ENCODE measurements around the gene MAMSTR.
A peak's percentile ranks its signal among the peaks of the same experiment; 100 is the strongest.
"Not testable (repeated sequence)": the region's sequence is repeated elsewhere in the genome, so short reads cannot be mapped to it uniquely, and the experiment has no call there.

MAMSTR gene

GRCh38 chr19:48685583-48685982, 33.9 kb downstream of the MAMSTR start:
- no peak for DNase-seq

GRCh38 chr19:48683349-48683748, 36.2 kb downstream of the MAMSTR start:
- no peak for DNase-seq

GRCh38 chr19:48681127-48681470, 38.4 kb downstream of the MAMSTR start:
- no peak for DNase-seq

GRCh38 chr19:48680436-48681126, 38.9 kb downstream of the MAMSTR start:
- DNase-seq = no peak

GRCh38 chr19:48680006-48680405, 39.5 kb downstream of the MAMSTR start:
- DNase-seq = not testable (repeated sequence)

- DNase-seq = no peak
Observed at GRCh38 chr19:48678201-48678600, 41.3 kb downstream of the MAMSTR start.

GRCh38 chr19:48676887-48677286, 42.6 kb downstream of the MAMSTR start:
- no peak for DNase-seq

- no peak for DNase-seq
Observed at GRCh38 chr19:48676487-48676886, 43.0 kb downstream of the MAMSTR start.

- DNase-seq = peak; percentile 60
Observed at GRCh38 chr19:48674921-48675824, 44.4 kb downstream of the MAMSTR start.

GRCh38 chr19:48674216-48674809, 45.2 kb downstream of the MAMSTR start:
- no peak for DNase-seq

- DNase-seq = no peak
Observed at GRCh38 chr19:48673436-48674100, 46.0 kb downstream of the MAMSTR start.

- no peak for DNase-seq
Observed at GRCh38 chr19:48672994-48673393, 46.5 kb downstream of the MAMSTR start, which contains the start of gene NTN5. Gene NTN5 (minus strand): TSS chr19:48673017. CDS start chr19:48670986, 2,031 bp downstream.

- no peak for DNase-seq
Observed at GRCh38 chr19:48671446-48671995, 48.0 kb downstream of the MAMSTR start.

GRCh38 chr19:48670699-48671445, 48.7 kb downstream of the MAMSTR start:
- no peak for DNase-seq

- DNase-seq = no peak
Observed at GRCh38 chr19:48669903-48670668, 49.4 kb downstream of the MAMSTR start.

GRCh38 chr19:48668761-48669160, 50.8 kb downstream of the MAMSTR start:
- no peak for DNase-seq

GRCh38 chr19:48668332-48668731, 51.2 kb downstream of the MAMSTR start:
- no peak for DNase-seq

GRCh38 chr19:48665786-48666185, 53.7 kb downstream of the MAMSTR start:
- no peak for DNase-seq

GRCh38 chr19:48664476-48664875, 55.0 kb downstream of the MAMSTR start:
- no peak for DNase-seq

GRCh38 chr19:48663667-48664066, 55.9 kb downstream of the MAMSTR start:
- no peak for DNase-seq

All from activated effector memory CD4-positive, alpha-beta T cell treated with Interleukin-2 at 50 U/mL for 16 hours (primary cell).